Upper lobe of left lung (tissue), 4 donors: ENCODE data around the gene MINDY3.

Experiments
- CTCF ChIP-seq, 6 experiments: fragments of 450-650 bp in 4 of 6; fragments of 200-600 bp in 2 of 6; sonication (generic) in 2 of 6; IDR thresholded peaks; one replicate each; pipeline ENCODE4 v1.5.1; 2016 to 2019; ENCODE audit warnings: antibody characterized with exemption in 6 of 6
- EP300 ChIP-seq, 4 donors: sonication (generic); formaldehyde crosslinking; IDR thresholded peaks; one replicate each; pipeline ENCODE4 v1.5.1; 2017; ENCODE audit warnings: antibody characterized with exemption in 4 of 4, control low read depth in 2 of 4
- POLR2A ChIP-seq, 4 donors: fragments of 450-650 bp; IDR thresholded peaks; one replicate each; pipeline ENCODE4 v1.5.1; 2016 to 2017; ENCODE audit warnings: antibody characterized with exemption in 4 of 4, mild to moderate bottlenecking in 2 of 4
- POLR2AphosphoS5 ChIP-seq, 2 donors: sonication (generic); formaldehyde crosslinking; IDR thresholded peaks; one replicate each; pipeline ENCODE4 v1.5.1; 2017; ENCODE audit warnings: antibody characterized with exemption in 2 of 2

GRCh38 chr10:15739254-15739970 is 120.9 kb downstream of the MINDY3 start:
- TF ChIP-seq CTCF (IDR thresholded peaks at IDR 0.05) (no peak), POLR2A (IDR thresholded peaks at IDR 0.05) (no peak), POLR2AphosphoS5 (IDR thresholded peaks at IDR 0.05) (no peak), EP300 (IDR thresholded peaks at IDR 0.05) (no peak)
